ENCODE data around the gene GIPC3. TPM values are rescaled to one million over a fixed set of nuclear protein-coding genes. Genes with fewer than 3 reads are reported as not detected.

The GIPC3 gene
- polyA plus RNA-seq, 2 of the 4 experiments (the other 2 are of a cell fraction) = 0.05 to 0.12 TPM

GRCh38 chr19:3546119-3546518, 39.2 kb upstream of the GIPC3 start:
- H3K9me3 ChIP-seq = no peaks in the 10 kb centered on the region
- POLR2A ChIA-PET = interaction anchor here (1.2 kb wide), 1 partner anchor 28 kb away, joined by 4 read pairs; no protein-coding TSS in a partner anchor
- FAIRE-seq (no peak), DNase-seq (ENCODE audit: low read depth in 1 of 2, low spot score in 1 of 2) (no peak), ATAC-seq (no peak)
- H3K4me3 ChIP-seq = no peak overlapping the region
- CTCF ChIA-PET = interaction anchor here (0.8 to 6.6 kb wide), 19 partner anchors 10 to 241 kb away, joined by 3 to 100 read pairs (median 6); partner anchors contain the start of genes GIPC3, HMG20B and MFSD12
- no peaks in the 10 kb centered on the region for H3K4me1 ChIP-seq
- no peak overlapping the region for H3K4me2 ChIP-seq
- 97% methylated on average over 12 of the region's 23 CpGs for WGBS (ENCODE audit: missing lambda C conversion rate)
- TF ChIP-seq NPAS2 (CRISPR knock-in tag; IDR thresholded peaks at IDR 0.05; ENCODE audit: borderline replicate concordance) (no peak), MAFK (IDR thresholded peaks at IDR 0.05; ENCODE audit: partially characterized antibody) (no peak), EP300 (IDR thresholded peaks at IDR 0.05) (no peak), KDM1A (IDR thresholded peaks at IDR 0.05; ENCODE audit: low read depth) (no peak), NFE2L2 (conservative IDR thresholded peaks at IDR 0.05; ENCODE audit: low read length) (no peak), ELK1 (IDR thresholded peaks at IDR 0.05; ENCODE audit: low read depth, low read length) (no peak), HEYL (CRISPR knock-in tag; IDR thresholded peaks at IDR 0.05) (no peak), HMGXB4 (CRISPR knock-in tag; IDR thresholded peaks at IDR 0.05; ENCODE audit: borderline replicate concordance) (no peak), ZNF302 (CRISPR knock-in tag; IDR thresholded peaks at IDR 0.05) (no peak), PHF8 (IDR thresholded peaks at IDR 0.05; ENCODE audit: borderline replicate concordance, low read depth) (no peak), POLR2AphosphoS2 (conservative IDR thresholded peaks at IDR 0.05; ENCODE audit: low read length) (no peak), E2F6 (IDR thresholded peaks at IDR 0.05; ENCODE audit: borderline replicate concordance, low read depth) (no peak), RARB (CRISPR knock-in tag; IDR thresholded peaks at IDR 0.05) (no peak), RFX5 (IDR thresholded peaks at IDR 0.05) (no peak), NR3C1 (IDR thresholded peaks at IDR 0.05) (no peak), FOXS1 (CRISPR knock-in tag; IDR thresholded peaks at IDR 0.05) (no peak), MYC (IDR thresholded peaks at IDR 0.05; ENCODE audit: borderline replicate concordance, low read length) (no peak), ZSCAN20 (CRISPR knock-in tag; IDR thresholded peaks at IDR 0.05) (no peak), SMC3 (IDR thresholded peaks at IDR 0.05) (no peak)
- H3K27ac ChIP-seq = no peak overlapping the region

GRCh38 chr19:3547301-3547731, 38.0 kb upstream of the GIPC3 start:
- DNase-seq (ENCODE audit: low read depth in 1 of 2, low spot score in 1 of 2) = no peak
- POLR2A ChIA-PET = interaction anchor here (0.6 to 1.0 kb wide), 2 partner anchors 9 to 60 kb away, joined by 3 read pairs; no protein-coding TSS in a partner anchor
- ATAC-seq = peak; percentile 16 to 49; a peak in 3 of 6 replicates
- TF ChIP-seq CTCF (IDR thresholded peaks at IDR 0.05) = peak; percentile 32; the same call in 2 of the 3 replicates
- peak in 1 of 2 experiments; percentile 21; a peak in 1 of 5 replicates for TF ChIP-seq RAD21 (conservative IDR thresholded peaks at IDR 0.05 in 1 of 2, IDR thresholded peaks at IDR 0.05 in 1 of 2)
- peak; percentile 31; the same call in 1 of the 3 replicates for TF ChIP-seq SMC3 (IDR thresholded peaks at IDR 0.05)
- no peak for TF ChIP-seq CBX8 (IDR thresholded peaks at IDR 0.05)
- Histone ChIP-seq H3K9me3 (no peaks in the 10 kb centered on the region), H3K27ac (no peak overlapping the region), H3K4me1 (no peaks in the 10 kb centered on the region), H3K4me3 (no peak overlapping the region), H3K4me2 (no peak overlapping the region)
- 77% methylated on average over 11 of the region's 15 CpGs for WGBS (ENCODE audit: missing lambda C conversion rate)
- no peak for FAIRE-seq
- CTCF ChIA-PET = interaction anchor here (1.0 to 6.6 kb wide), 11 partner anchors 9 to 242 kb away, joined by 3 to 100 read pairs (median 6); partner anchors contain the start of genes GIPC3, HMG20B and MFSD12
